H1 (cell line): ENCODE results near the gene SVEP1. TPM values are rescaled to one million over a fixed set of nuclear protein-coding genes. Genes with fewer than 3 reads are reported as not detected.
"Not testable (repeated sequence)": the region's sequence is repeated elsewhere in the genome, so short reads cannot be mapped to it uniquely, and the experiment has no call there.

ENCODE experiments used
- CTCF ChIA-PET: fragments of 300-600 bp; sonication (Branson Sonifier 250); formaldehyde crosslinking; loops from one replicate; lab custom pipeline; 2021; ENCODE audit not compliant: partially characterized antibody; lab: Charles Lee
- POLR2A ChIA-PET: fragments of 300-600 bp; sonication (Branson Sonifier 250); formaldehyde crosslinking; loops from one replicate; lab custom pipeline; 2021; ENCODE audit warnings: inconsistent platforms; ENCODE audit not compliant: partially characterized antibody; lab: Charles Lee
- DNase-seq, 2 experiments: peaks; one replicate each; pipeline versions ENCODE4 v3.0.0 to v3.0.0-alpha.2; 2010 to 2022; ENCODE audit warnings: low spot score in 2 of 2, low read depth in 1 of 2, mixed read lengths in 1 of 2
- FAIRE-seq: peaks from 2 replicates; lab custom pipeline; 2011; peaks lifted over from hg19 to GRCh38; lab: Jason Lieb, UNC
- H2AFZ ChIP-seq: 2 replicates; pipeline ENCODE4 v1.8.1; 2012; ENCODE audit warnings: low read length, inconsistent platforms
- H2AK5ac ChIP-seq: 2 replicates; pipeline ENCODE4 v1.6.1; 2013; ENCODE audit warnings: low read depth, low read length
- H2BK120ac ChIP-seq: replicated peaks from 2 replicates; pipeline ENCODE3; 2013; ENCODE audit warnings: low read depth, low read length, inconsistent platforms
- H2BK12ac ChIP-seq: 2 replicates; pipeline ENCODE4 v1.6.1; 2013; ENCODE audit warnings: low read depth, low read length
- H2BK15ac ChIP-seq: 2 replicates; pipeline ENCODE4 v1.6.1; 2013; ENCODE audit warnings: low read length
- H2BK20ac ChIP-seq: 2 replicates; pipeline ENCODE4 v1.6.1; 2013; ENCODE audit warnings: low read length
- H2BK5ac ChIP-seq: 2 replicates; pipeline ENCODE4 v1.6.1; 2013; ENCODE audit warnings: low read depth, low read length
- H3K14ac ChIP-seq: 2 replicates; pipeline ENCODE4 v1.6.1; 2013; ENCODE audit warnings: inconsistent platforms; ENCODE audit not compliant: insufficient read length
- H3K18ac ChIP-seq: 2 replicates; pipeline ENCODE4 v1.6.1; 2013; ENCODE audit warnings: low read length; ENCODE audit errors: extremely low read depth
- H3K23ac ChIP-seq: 2 replicates; pipeline ENCODE4 v1.6.1; 2013; ENCODE audit warnings: inconsistent platforms; ENCODE audit not compliant: insufficient read length
- H3K23me2 ChIP-seq: 2 replicates; pipeline ENCODE4 v1.6.1; 2013; ENCODE audit warnings: low read depth, low read length
- H3K27ac ChIP-seq: 2 replicates; pipeline ENCODE4 v1.6.1; 2011; ENCODE audit warnings: low read depth, low read length, inconsistent platforms
- H3K27me3 ChIP-seq, 4 experiments: replicated peaks in 1 of 4; 1 replicate in 1 of 4; 2 replicates in 3 of 4; pipeline versions ENCODE4 v1.6.1 to v1.8.1; 2011 to 2013; ENCODE audit warnings: low read length in 3 of 4, mild to moderate bottlenecking in 3 of 4, inconsistent platforms in 2 of 4, mixed read lengths in 2 of 4, moderate library complexity in 1 of 4; ENCODE audit not compliant: control insufficient read depth in 3 of 4, insufficient read depth in 3 of 4; ENCODE audit errors: extremely low read depth in 1 of 4
- H3K36me3 ChIP-seq, 4 experiments: 2 replicates each; pipeline versions ENCODE4 v1.6.1 to v1.8.1; 2011 to 2013; ENCODE audit warnings: mild to moderate bottlenecking in 4 of 4, low read length in 3 of 4, moderate library complexity in 2 of 4, control low read depth in 1 of 4, inconsistent platforms in 1 of 4; ENCODE audit not compliant: insufficient read depth in 4 of 4, control insufficient read depth in 2 of 4
- H3K4ac ChIP-seq: replicated peaks from 2 replicates; pipeline ENCODE3; 2013; ENCODE audit warnings: low read length, low read depth, mixed read lengths, inconsistent platforms; ENCODE audit not compliant: insufficient read length
- H3K4me1 ChIP-seq, 4 experiments: replicated peaks in 1 of 4; 1 replicate in 1 of 4; 2 replicates in 3 of 4; pipeline versions ENCODE4 v1.6.1 to v1.8.1; 2011 to 2013; ENCODE audit warnings: low read length in 3 of 4, inconsistent platforms in 2 of 4, mixed read lengths in 1 of 4; ENCODE audit not compliant: insufficient read depth in 4 of 4, control insufficient read depth in 3 of 4
- H3K4me2 ChIP-seq, 2 experiments: 2 replicates each; pipeline versions ENCODE4 v1.6.1 to v1.8.1; 2011 to 2013; ENCODE audit warnings: low read depth in 2 of 2, low read length in 2 of 2, control low read depth in 1 of 2, inconsistent platforms in 1 of 2, mild to moderate bottlenecking in 1 of 2; ENCODE audit not compliant: insufficient read depth in 1 of 2
- H3K4me3 ChIP-seq, 4 experiments: fragments of 200-600, 300-600 bp in 1 of 4; sonication (generic), shearing (Covaris generic), sonication (Bioruptor Twin) in 1 of 4; 2 replicates each; pipeline versions ENCODE4 v1.5.1 to v1.8.1; 2011 to 2016; ENCODE audit warnings: low read length in 4 of 4, low read depth in 3 of 4, control low read depth in 2 of 4, inconsistent platforms in 2 of 4, mild to moderate bottlenecking in 2 of 4, mixed read lengths in 1 of 4, moderate library complexity in 1 of 4; ENCODE audit not compliant: insufficient read depth in 2 of 4; ENCODE audit errors: extremely low read depth in 1 of 4
- H3K56ac ChIP-seq: replicated peaks from 2 replicates; pipeline ENCODE3; 2013; ENCODE audit warnings: low read depth, mild to moderate bottlenecking, mixed read lengths, low read length, inconsistent platforms; ENCODE audit not compliant: insufficient read length
- H3K79me1 ChIP-seq: 2 replicates; pipeline ENCODE4 v1.6.1; 2013; ENCODE audit warnings: low read depth, low read length, control low read depth
- H3K79me2 ChIP-seq, 2 experiments: 2 replicates each; pipeline versions ENCODE4 v1.6.1 to v1.8.1; 2012 to 2013; ENCODE audit warnings: low read length in 2 of 2, mild to moderate bottlenecking in 2 of 2, inconsistent platforms in 1 of 2; ENCODE audit not compliant: insufficient read depth in 2 of 2, control insufficient read depth in 1 of 2
- H3K9ac ChIP-seq, 4 experiments: replicated peaks in 1 of 4; 1 replicate in 1 of 4; 2 replicates in 3 of 4; pipeline versions ENCODE4 v1.6.1 to v1.8.1; 2011 to 2013; ENCODE audit warnings: low read depth in 3 of 4, low read length in 3 of 4, control low read depth in 2 of 4, mild to moderate bottlenecking in 2 of 4, moderate library complexity in 2 of 4, inconsistent platforms in 1 of 4; ENCODE audit errors: extremely low read depth in 1 of 4
- H3K9me3 ChIP-seq, 2 experiments: 2 replicates each; pipeline versions ENCODE4 v1.6.1 to v1.8.1; 2012 to 2013; ENCODE audit warnings: mild to moderate bottlenecking in 2 of 2, moderate library complexity in 2 of 2, control low read depth in 1 of 2, inconsistent platforms in 1 of 2, low read depth in 1 of 2, low read length in 1 of 2, mixed read lengths in 1 of 2; ENCODE audit not compliant: insufficient read depth in 2 of 2
- H4K20me1 ChIP-seq, 2 experiments: replicated peaks in 1 of 2; 2 replicates each; pipeline versions ENCODE3 to v1.8.1; 2011 to 2013; ENCODE audit warnings: inconsistent platforms in 2 of 2, low read length in 2 of 2, mild to moderate bottlenecking in 1 of 2; ENCODE audit not compliant: insufficient read depth in 2 of 2, control insufficient read depth in 1 of 2
- H4K5ac ChIP-seq: 2 replicates; pipeline ENCODE4 v1.6.1; 2013; ENCODE audit warnings: low read length, low read depth, mixed read lengths, inconsistent platforms; ENCODE audit not compliant: insufficient read length
- H4K8ac ChIP-seq: 2 replicates; pipeline ENCODE4 v1.8.0; 2013; ENCODE audit warnings: mild to moderate bottlenecking, moderate library complexity, low read length, inconsistent platforms; ENCODE audit not compliant: insufficient read depth; ENCODE audit errors: extremely low read depth
- H4K91ac ChIP-seq: replicated peaks from 2 replicates; pipeline ENCODE3; 2013; ENCODE audit warnings: low read length, mixed read lengths, inconsistent platforms; ENCODE audit not compliant: insufficient read length
- WGBS, 2 experiments: shearing (Covaris generic) in 1 of 2; methylation state at CpG; one replicate each; pipeline versions ENCODE4 v1.1.6 to v1.1.7; 2013 to 2015; ENCODE audit warnings: low lambda C conversion rate in 2 of 2, mixed read lengths in 2 of 2, inconsistent platforms in 1 of 2, low coverage in 1 of 2, missing lambda C conversion rate in 1 of 2; ENCODE audit not compliant: insufficient replicate concordance in 2 of 2, insufficient coverage in 1 of 2, insufficient read length in 1 of 2; ENCODE audit errors: extremely low coverage in 1 of 2, missing lambda C conversion rate in 1 of 2; 5-methylcytosine and 5-hydroxymethylcytosine counted together
- polyA plus RNA-seq, 7 experiments: library from polyadenylated mRNA; depleted of rRNA in 3 of 7; stranded (reverse) in 5 of 7; unstranded in 2 of 7; fragments of >200 nt in 5 of 7; fragments of 200-250 nt in 2 of 7; gene quantifications; 1 replicate in 5 of 7; 2 replicates in 1 of 7; 4 replicates in 1 of 7; pipeline versions ENCODE4 v1.2.1 to v1.2.3, GENCODE V29; 2011 to 2013; ENCODE audit warnings: missing spikeins in 2 of 7, mixed read lengths in 2 of 7
- total RNA-seq: library from RNA; stranded (reverse); fragmentation: NEBNext Ultra II Directional; extraction: Animal tissue kit (Norgen Biotek cat#: 25700); gene quantifications from 2 replicates; pipeline ENCODE4 v1.2.1, GENCODE V29; 2021

SVEP1 gene
- total and polyA plus RNA-seq, 2 of the 8 experiments (the other 6 are each of a cell fraction or from before 2014, with no cell fraction given) = 0.11 to 0.37 TPM

DNA sequence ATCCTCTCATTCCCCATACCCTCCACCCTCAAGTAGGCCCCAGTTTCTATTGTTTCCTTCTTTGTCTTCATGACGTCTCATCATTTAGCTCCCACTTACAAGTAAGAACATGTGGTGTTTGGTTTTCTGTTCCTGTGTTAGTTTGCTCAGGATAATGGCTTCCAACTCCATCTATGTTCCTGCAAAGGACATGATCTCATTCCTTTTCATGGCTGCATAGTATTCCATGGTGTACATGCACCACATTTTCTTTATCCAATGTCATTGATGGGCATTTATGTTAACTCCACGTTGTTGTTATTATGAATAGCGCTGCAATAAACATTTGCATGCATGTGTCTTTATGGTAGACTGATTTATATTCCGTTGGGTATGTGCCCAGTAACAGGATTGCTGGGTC lies 45.4 kb downstream of the SVEP1 start:
- H3K9me3 ChIP-seq, H2BK15ac ChIP-seq, H4K5ac ChIP-seq, H3K4me2 ChIP-seq, H3K4me1 ChIP-seq, H4K91ac ChIP-seq, H2BK5ac ChIP-seq, H2AFZ ChIP-seq, H4K8ac ChIP-seq, H3K23ac ChIP-seq, DNase-seq, H2BK12ac ChIP-seq, H3K18ac ChIP-seq, H3K9ac ChIP-seq, H2BK120ac ChIP-seq, H3K56ac ChIP-seq, FAIRE-seq, H3K79me1 ChIP-seq, H4K20me1 ChIP-seq, H3K36me3 ChIP-seq, POLR2A ChIA-PET, H2AK5ac ChIP-seq, H3K27ac ChIP-seq, H3K4ac ChIP-seq, H3K79me2 ChIP-seq, H3K23me2 ChIP-seq, H2BK20ac ChIP-seq, H3K27me3 ChIP-seq, H3K14ac ChIP-seq, H3K4me3 ChIP-seq: not testable (repeated sequence)
- CTCF ChIA-PET = interaction anchor here (1.4 kb wide), 1 partner anchor 10 kb away, joined by 5 read pairs; no protein-coding TSS in a partner anchor
- WGBS, 2 experiments = 90% methylated on average over 4 of the region's 4 CpGs; no CpG with 5 or more reads in 1 of the 2 experiments
